Mesenchymal stem cell (in vitro differentiated cells and primary cell): Measurements from ENCODE around the gene TSPAN10.

Experiments used
- DNase-seq: peaks from one replicate; pipeline ENCODE4 v3.0.0-alpha.2; 2013
- H2AFZ ChIP-seq: one replicate; pipeline ENCODE4 v1.6.1; 2013; ENCODE audit warnings: low read depth, mild to moderate bottlenecking, control low read depth, inconsistent platforms, low read length, moderate library complexity
- H2AK5ac ChIP-seq: 2 replicates; pipeline ENCODE4 v1.6.1; 2013; ENCODE audit warnings: low read length, moderate library complexity, mild to moderate bottlenecking, inconsistent platforms; ENCODE audit not compliant: severe bottlenecking
- H2BK120ac ChIP-seq: one replicate; pipeline ENCODE4 v1.6.1; 2013; ENCODE audit warnings: low read depth, mild to moderate bottlenecking, inconsistent platforms, low read length, moderate library complexity
- H2BK12ac ChIP-seq, 2 experiments: one replicate each; pipeline ENCODE4 v1.6.1; 2013; ENCODE audit warnings: inconsistent platforms in 2 of 2, low read length in 2 of 2, mild to moderate bottlenecking in 2 of 2, moderate library complexity in 2 of 2, control low read depth in 1 of 2
- H2BK15ac ChIP-seq: one replicate; pipeline ENCODE4 v1.6.1; 2013; ENCODE audit warnings: mild to moderate bottlenecking, low read depth, inconsistent platforms; ENCODE audit not compliant: poor library complexity, severe bottlenecking
- H2BK5ac ChIP-seq: 2 replicates; pipeline ENCODE4 v1.6.1; 2013; ENCODE audit warnings: low read depth, mild to moderate bottlenecking, low read length, control low read depth, inconsistent platforms; ENCODE audit not compliant: poor library complexity, severe bottlenecking
- H3K14ac ChIP-seq, 2 experiments: one replicate each; pipeline ENCODE4 v1.6.1; 2013; ENCODE audit warnings: inconsistent platforms in 2 of 2, low read length in 2 of 2, control low read depth in 1 of 2, mild to moderate bottlenecking in 1 of 2, moderate library complexity in 1 of 2
- H3K18ac ChIP-seq, 2 experiments: one replicate each; pipeline ENCODE4 v1.6.1; 2013; ENCODE audit warnings: inconsistent platforms in 2 of 2, low read length in 2 of 2, control low read depth in 1 of 2, low read depth in 1 of 2, mild to moderate bottlenecking in 1 of 2
- H3K23ac ChIP-seq, 2 experiments: one replicate each; pipeline ENCODE4 v1.6.1; 2013; ENCODE audit warnings: inconsistent platforms in 2 of 2, low read length in 2 of 2, mild to moderate bottlenecking in 2 of 2, moderate library complexity in 2 of 2, control low read depth in 1 of 2
- H3K27ac ChIP-seq: 2 replicates; pipeline ENCODE4 v1.5.1; 2013; ENCODE audit warnings: mild to moderate bottlenecking, moderate library complexity, low read length, control low read depth, inconsistent platforms; ENCODE audit not compliant: poor library complexity, severe bottlenecking
- H3K27me3 ChIP-seq, 2 experiments: 2 replicates each; pipeline versions ENCODE4 v1.6.1 to v1.7.0; 2013; ENCODE audit warnings: low read length in 2 of 2, mild to moderate bottlenecking in 2 of 2, moderate library complexity in 2 of 2, control low read depth in 1 of 2, inconsistent platforms in 1 of 2; ENCODE audit not compliant: control insufficient read depth in 1 of 2, insufficient read depth in 1 of 2
- H3K36me3 ChIP-seq, 2 experiments: 2 replicates each; pipeline versions ENCODE4 v1.6.1 to v1.7.0; 2013; ENCODE audit warnings: low read length in 2 of 2, control low read depth in 1 of 2, inconsistent platforms in 1 of 2, low read depth in 1 of 2, mild to moderate bottlenecking in 1 of 2; ENCODE audit not compliant: insufficient read depth in 2 of 2, control insufficient read depth in 1 of 2
- H3K4ac ChIP-seq, 2 experiments: one replicate each; pipeline ENCODE4 v1.6.1; 2013; ENCODE audit warnings: inconsistent platforms in 2 of 2, low read length in 2 of 2, mild to moderate bottlenecking in 2 of 2, moderate library complexity in 2 of 2, control low read depth in 1 of 2, low read depth in 1 of 2
- H3K4me1 ChIP-seq: 2 replicates; pipeline ENCODE4 v1.6.1; 2013; ENCODE audit warnings: low read depth, low read length, control low read depth; ENCODE audit not compliant: control insufficient read depth, insufficient read depth
- H3K4me2 ChIP-seq: 2 replicates; pipeline ENCODE4 v1.6.1; 2013; ENCODE audit warnings: low read length, mild to moderate bottlenecking, inconsistent platforms; ENCODE audit not compliant: poor library complexity, severe bottlenecking
- H3K4me3 ChIP-seq, 2 experiments: 2 replicates each; pipeline versions ENCODE4 v1.5.1 to v1.7.0; 2013; ENCODE audit warnings: low read length in 2 of 2, mild to moderate bottlenecking in 2 of 2, control low read depth in 1 of 2, low read depth in 1 of 2; ENCODE audit not compliant: insufficient read depth in 1 of 2
- H3K79me1 ChIP-seq: replicated peaks from 2 replicates; pipeline ENCODE4 v1.6.1; 2013; ENCODE audit warnings: mild to moderate bottlenecking, control low read depth, low read length, inconsistent platforms; ENCODE audit not compliant: poor library complexity, severe bottlenecking
- H3K9ac ChIP-seq: 2 replicates; pipeline ENCODE4 v1.7.0; 2013; ENCODE audit warnings: mild to moderate bottlenecking, low read length, moderate library complexity
- H3K9me3 ChIP-seq: 2 replicates; pipeline ENCODE4 v1.7.0; 2013; ENCODE audit warnings: mild to moderate bottlenecking, low read length; ENCODE audit not compliant: control insufficient read depth
- H4K8ac ChIP-seq: one replicate; pipeline ENCODE4 v1.6.1; 2013; ENCODE audit warnings: inconsistent platforms, mild to moderate bottlenecking, low read length, moderate library complexity
- H4K91ac ChIP-seq: one replicate; pipeline ENCODE4 v1.6.1; 2013; ENCODE audit warnings: mild to moderate bottlenecking, low read length, inconsistent platforms
- WGBS: methylation state at CpG from one replicate; pipeline ENCODE4 v1.1.7; 2013; ENCODE audit warnings: mixed read lengths; 5-methylcytosine and 5-hydroxymethylcytosine counted together

Gene TSPAN10

GRCh38 chr17:81646869-81647600 lies 10.0 kb downstream of the TSPAN10 start:
- H3K9ac ChIP-seq: no peak overlapping the region
- H3K79me1 ChIP-seq: no peaks in the 10 kb centered on the region
- no peak overlapping the region for H3K18ac ChIP-seq
- peaks cover 21 to 23% of the 10 kb centered on the region in 2 experiments for H3K27me3 ChIP-seq
- H3K4me3 ChIP-seq: no peak overlapping the region
- H3K36me3 ChIP-seq: peaks cover 4 to 5% of the 10 kb centered on the region in 2 experiments
- no peak overlapping the region for H2BK15ac ChIP-seq
- H3K4ac ChIP-seq: no peak overlapping the region
- no peaks in the 10 kb centered on the region for H3K9me3 ChIP-seq
- no peak for DNase-seq
- H4K91ac ChIP-seq: no peak overlapping the region
- no peak overlapping the region for H2BK5ac ChIP-seq
- H3K14ac ChIP-seq: no peak overlapping the region
- H2BK12ac ChIP-seq: no peak overlapping the region
- no peak overlapping the region for H3K27ac ChIP-seq
- H4K8ac ChIP-seq: no peak overlapping the region
- H3K4me2 ChIP-seq: no peak overlapping the region
- 74% methylated on average over 12 of the region's 12 CpGs for WGBS
- peaks cover 24% of the 10 kb centered on the region for H3K4me1 ChIP-seq
- no peak overlapping the region for H2BK120ac ChIP-seq
- H2AFZ ChIP-seq: no peak overlapping the region
- H3K23ac ChIP-seq: no peak overlapping the region
- no peak overlapping the region for H2AK5ac ChIP-seq

DNA sequence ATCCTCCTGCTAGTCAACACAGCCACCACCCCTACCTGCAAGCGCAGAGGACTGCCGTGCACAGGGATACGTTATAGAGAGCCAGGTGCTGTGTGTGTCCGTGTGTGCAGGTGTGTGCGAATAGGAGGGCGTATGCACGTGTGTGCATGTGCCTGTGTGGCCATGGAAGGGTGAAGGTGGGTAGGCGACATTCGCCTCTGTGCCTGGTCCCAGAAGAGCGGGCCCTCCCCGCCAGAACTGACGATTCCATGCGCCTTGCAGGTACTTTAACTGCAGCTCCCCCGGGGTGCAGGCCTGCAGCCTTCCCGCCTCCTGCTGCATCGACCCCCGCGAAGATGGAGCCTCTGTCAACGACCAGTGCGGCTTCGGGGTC lies 10.6 kb downstream of the TSPAN10 start:
- 30% methylated on average over 21 of the region's 21 CpGs for WGBS

DNA sequence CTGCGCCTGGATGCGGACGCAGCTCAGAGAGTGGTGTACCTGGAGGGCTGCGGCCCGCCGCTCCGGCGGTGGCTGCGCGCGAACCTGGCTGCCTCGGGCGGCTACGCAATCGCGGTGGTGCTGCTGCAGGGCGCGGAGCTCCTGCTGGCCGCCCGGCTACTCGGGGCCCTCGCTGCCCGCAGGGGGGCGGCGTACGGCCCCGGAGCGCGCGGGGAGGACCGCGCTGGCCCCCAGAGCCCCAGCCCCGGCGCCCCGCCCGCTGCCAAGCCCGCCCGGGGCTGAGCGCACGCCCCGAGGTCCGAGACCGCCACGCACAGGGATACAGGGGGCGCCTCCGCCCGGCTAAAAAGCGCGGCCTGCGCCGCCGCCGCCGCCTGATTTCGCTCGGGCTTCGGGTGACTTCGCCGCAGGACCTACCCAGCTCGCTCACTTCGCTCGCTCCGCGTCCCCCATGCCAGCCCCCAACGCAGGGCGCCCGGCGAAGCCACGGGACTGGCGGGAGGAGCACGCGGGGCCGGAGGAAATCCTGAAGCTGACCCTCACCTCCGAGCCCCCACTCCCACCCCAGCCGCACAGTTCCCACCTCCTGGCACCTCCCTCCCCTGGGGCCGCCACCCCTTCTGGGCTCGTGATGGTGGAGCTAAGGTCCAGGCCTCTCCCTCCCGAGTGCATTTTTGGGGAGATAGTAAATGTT lies 11.2 kb downstream of the TSPAN10 start:
- Histone ChIP-seq H2BK5ac (no peak overlapping the region), H2BK12ac (no peak overlapping the region), H3K23ac (no peak overlapping the region), H2AK5ac (no peak overlapping the region), H3K14ac (no peak overlapping the region), H3K27me3 (peaks cover 21 to 23% of the 10 kb centered on the region in 2 experiments), H3K4me3 (peak overlapping the region; percentile 5 to 47), H4K91ac (peak overlapping the region; percentile 13), H3K36me3 (peaks cover 4 to 5% of the 10 kb centered on the region in 2 experiments), H3K4me1 (peaks cover 22% of the 10 kb centered on the region), H3K79me1 (no peaks in the 10 kb centered on the region), H2BK15ac (no peak overlapping the region), H3K27ac (no peak overlapping the region), H4K8ac (peak overlapping the region; percentile 39), H2AFZ (no peak overlapping the region), H3K18ac (peak overlapping the region in 1 of 2 experiments; percentile 42), H3K9me3 (no peaks in the 10 kb centered on the region), H3K4me2 (no peak overlapping the region), H3K4ac (no peak overlapping the region), H3K9ac (no peak overlapping the region), H2BK120ac (no peak overlapping the region)
- WGBS: 5% methylated on average over 44 of the region's 78 CpGs
- DNase-seq: no peak

More for the DNA sequence above, 10.6 kb downstream of the TSPAN10 start:
- H3K9ac ChIP-seq: no peak overlapping the region
- no peak overlapping the region for H4K8ac ChIP-seq
- no peak overlapping the region for H3K14ac ChIP-seq
- no peak overlapping the region for H2BK12ac ChIP-seq
- peaks cover 19% of the 10 kb centered on the region for H3K4me1 ChIP-seq
- no peaks in the 10 kb centered on the region for H3K79me1 ChIP-seq
- peak overlapping the region; percentile 7 for H4K91ac ChIP-seq
- no peak overlapping the region for H2BK120ac ChIP-seq
- no peak overlapping the region for H2AFZ ChIP-seq
- no peak overlapping the region for H3K23ac ChIP-seq
- no peak overlapping the region for H3K27ac ChIP-seq
- H3K4me2 ChIP-seq: no peak overlapping the region
- peak overlapping the region in 1 of 2 experiments; percentile 42 for H3K18ac ChIP-seq
- peak overlapping the region in 1 of 2 experiments; percentile 47 for H3K4me3 ChIP-seq
- no peak for DNase-seq
- H2BK15ac ChIP-seq: no peak overlapping the region
- peaks cover 4 to 5% of the 10 kb centered on the region in 2 experiments for H3K36me3 ChIP-seq
- no peak overlapping the region for H2BK5ac ChIP-seq
- H3K9me3 ChIP-seq: no peaks in the 10 kb centered on the region
- H2AK5ac ChIP-seq: no peak overlapping the region
- H3K27me3 ChIP-seq: peaks cover 21 to 23% of the 10 kb centered on the region in 2 experiments
- H3K4ac ChIP-seq: no peak overlapping the region

- no peak overlapping the region for H2BK15ac ChIP-seq
- no peak overlapping the region for H4K91ac ChIP-seq
- H3K23ac ChIP-seq: no peak overlapping the region
- H3K18ac ChIP-seq: no peak overlapping the region
- H3K27ac ChIP-seq: no peak overlapping the region
- no peak overlapping the region for H3K4me2 ChIP-seq
- H2AFZ ChIP-seq: no peak overlapping the region
- H4K8ac ChIP-seq: no peak overlapping the region
- WGBS: 51% methylated on average over 14 of the region's 14 CpGs
- no peak overlapping the region for H2BK12ac ChIP-seq
- peaks cover 26% of the 10 kb centered on the region for H3K4me1 ChIP-seq
- no peak overlapping the region for H2BK120ac ChIP-seq
- no peak overlapping the region for H3K4ac ChIP-seq
- no peaks in the 10 kb centered on the region for H3K9me3 ChIP-seq
- no peak overlapping the region for H3K9ac ChIP-seq
- H3K4me3 ChIP-seq: no peak overlapping the region
- H2BK5ac ChIP-seq: no peak overlapping the region
- no peak overlapping the region for H2AK5ac ChIP-seq
- no peak overlapping the region for H3K14ac ChIP-seq
- H3K79me1 ChIP-seq: no peaks in the 10 kb centered on the region
- H3K27me3 ChIP-seq: peaks cover 21 to 23% of the 10 kb centered on the region in 2 experiments
- H3K36me3 ChIP-seq: peaks cover 4 to 5% of the 10 kb centered on the region in 2 experiments
- DNase-seq: no peak
These were observed 11.7 kb downstream of the TSPAN10 start for GRCh38 chr17:81648707-81649085.
